MM.1S (cell line): ENCODE results near the gene ARHGAP26.

Experiments
- EZH2 ChIP-seq: fragments of 300-600 bp; sonication (generic); optimal IDR thresholded peaks from 2 replicates; pipeline ENCODE3; 2017; ENCODE audit warnings: low read depth, mild to moderate bottlenecking, antibody characterized with exemption, low read length, mixed read lengths
- TF ChIP-seq, protein P1 (sequence below): fragments of 300-600 bp; sonication (generic); IDR thresholded peaks from 2 replicates; pipeline ENCODE4 v1.5.1; 2016; ENCODE audit warnings: antibody characterized with exemption, low read length, mixed read lengths

DNA sequence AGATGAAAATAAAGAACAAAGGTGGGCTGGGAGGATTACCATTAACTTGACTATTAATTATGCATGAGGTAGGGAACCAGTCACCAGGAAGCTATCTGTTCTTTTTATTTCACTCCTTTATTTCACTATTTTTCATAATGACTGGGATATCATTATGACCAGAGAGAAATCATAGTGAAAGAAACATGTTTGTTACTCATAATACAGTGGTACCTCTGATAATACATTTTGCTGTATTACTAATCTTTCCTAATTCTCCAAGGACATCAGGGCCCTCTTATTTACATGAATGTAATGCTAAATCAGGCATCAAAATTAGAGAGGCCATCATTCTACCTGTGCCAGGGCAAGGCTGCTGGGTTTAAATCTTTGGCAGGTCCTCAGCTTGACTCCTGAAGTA lies 379.6 kb downstream of the ARHGAP26 start:
- TF ChIP-seq, protein P1, sequence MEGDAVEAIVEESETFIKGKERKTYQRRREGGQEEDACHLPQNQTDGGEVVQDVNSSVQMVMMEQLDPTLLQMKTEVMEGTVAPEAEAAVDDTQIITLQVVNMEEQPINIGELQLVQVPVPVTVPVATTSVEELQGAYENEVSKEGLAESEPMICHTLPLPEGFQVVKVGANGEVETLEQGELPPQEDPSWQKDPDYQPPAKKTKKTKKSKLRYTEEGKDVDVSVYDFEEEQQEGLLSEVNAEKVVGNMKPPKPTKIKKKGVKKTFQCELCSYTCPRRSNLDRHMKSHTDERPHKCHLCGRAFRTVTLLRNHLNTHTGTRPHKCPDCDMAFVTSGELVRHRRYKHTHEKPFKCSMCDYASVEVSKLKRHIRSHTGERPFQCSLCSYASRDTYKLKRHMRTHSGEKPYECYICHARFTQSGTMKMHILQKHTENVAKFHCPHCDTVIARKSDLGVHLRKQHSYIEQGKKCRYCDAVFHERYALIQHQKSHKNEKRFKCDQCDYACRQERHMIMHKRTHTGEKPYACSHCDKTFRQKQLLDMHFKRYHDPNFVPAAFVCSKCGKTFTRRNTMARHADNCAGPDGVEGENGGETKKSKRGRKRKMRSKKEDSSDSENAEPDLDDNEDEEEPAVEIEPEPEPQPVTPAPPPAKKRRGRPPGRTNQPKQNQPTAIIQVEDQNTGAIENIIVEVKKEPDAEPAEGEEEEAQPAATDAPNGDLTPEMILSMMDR = no peak
- no peak for TF ChIP-seq EZH2
